ENCODE measurements around the gene MVB12B. TPM values are rescaled to one million over a fixed set of nuclear protein-coding genes. Genes with fewer than 3 reads are reported as not detected.

The MVB12B gene
- total RNA-seq, 1 donor from 2014 or later = 47.5 TPM

DNA sequence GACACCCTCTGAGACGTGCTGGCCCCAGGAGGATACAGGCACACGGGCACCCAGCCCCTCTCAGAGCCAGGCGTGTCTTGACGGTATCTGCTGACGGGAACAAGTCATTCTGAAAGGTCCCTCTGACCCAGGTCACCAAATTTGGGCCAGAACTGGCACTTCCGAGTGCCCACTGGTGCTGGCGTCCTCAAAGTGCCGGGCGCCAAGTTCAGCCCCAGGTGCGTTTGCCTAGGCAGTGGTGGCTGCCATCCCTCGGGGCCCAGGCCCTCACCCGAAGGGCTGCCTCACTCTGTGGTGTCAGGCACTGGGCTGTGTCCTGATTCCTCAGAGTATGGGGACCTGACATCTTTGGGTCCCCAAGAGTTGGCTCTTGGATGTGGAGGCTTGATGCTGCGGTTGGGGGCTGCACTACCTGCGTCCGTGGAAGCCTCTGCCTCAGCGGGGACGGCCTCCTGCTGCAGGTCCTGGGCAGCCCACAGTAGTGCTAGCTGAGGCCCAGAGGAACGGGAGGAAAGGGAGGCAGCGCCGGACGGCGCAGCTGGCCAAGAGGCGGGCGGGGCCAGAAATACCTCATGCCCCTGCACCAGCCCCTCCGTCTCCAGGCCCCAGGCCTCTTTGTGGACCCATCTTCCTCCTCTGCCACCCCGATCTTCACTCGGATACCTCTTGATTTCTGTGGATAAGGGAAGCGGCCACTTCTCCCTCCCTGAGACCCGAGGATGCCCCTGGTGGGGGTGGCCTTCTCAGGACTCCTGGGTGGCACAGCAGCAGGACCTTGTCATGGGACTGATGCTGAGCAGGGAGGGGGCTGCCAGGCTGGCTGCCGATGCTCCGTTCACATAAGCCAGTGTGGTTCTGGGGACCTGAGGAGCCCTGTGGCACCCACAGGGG, 177.7 kb downstream of the MVB12B start:
- ATAC-seq (no peak), DNase-seq (no peak)
- Histone ChIP-seq H3K36me3 (peaks cover 19% of the 10 kb centered on the region), H3K9me3 (no peaks in the 10 kb centered on the region), H3K4me1 (peaks cover 5% of the 10 kb centered on the region), H3K27me3 (no peaks in the 10 kb centered on the region), H3K27ac (no peak overlapping the region), H3K4me3 (no peak overlapping the region)
- intact Hi-C loops (cut with DNase I) = loop anchor here (5.0 kb wide), 1 partner anchor 53 kb away; no protein-coding TSS in a partner anchor
- TF ChIP-seq, protein P1, sequence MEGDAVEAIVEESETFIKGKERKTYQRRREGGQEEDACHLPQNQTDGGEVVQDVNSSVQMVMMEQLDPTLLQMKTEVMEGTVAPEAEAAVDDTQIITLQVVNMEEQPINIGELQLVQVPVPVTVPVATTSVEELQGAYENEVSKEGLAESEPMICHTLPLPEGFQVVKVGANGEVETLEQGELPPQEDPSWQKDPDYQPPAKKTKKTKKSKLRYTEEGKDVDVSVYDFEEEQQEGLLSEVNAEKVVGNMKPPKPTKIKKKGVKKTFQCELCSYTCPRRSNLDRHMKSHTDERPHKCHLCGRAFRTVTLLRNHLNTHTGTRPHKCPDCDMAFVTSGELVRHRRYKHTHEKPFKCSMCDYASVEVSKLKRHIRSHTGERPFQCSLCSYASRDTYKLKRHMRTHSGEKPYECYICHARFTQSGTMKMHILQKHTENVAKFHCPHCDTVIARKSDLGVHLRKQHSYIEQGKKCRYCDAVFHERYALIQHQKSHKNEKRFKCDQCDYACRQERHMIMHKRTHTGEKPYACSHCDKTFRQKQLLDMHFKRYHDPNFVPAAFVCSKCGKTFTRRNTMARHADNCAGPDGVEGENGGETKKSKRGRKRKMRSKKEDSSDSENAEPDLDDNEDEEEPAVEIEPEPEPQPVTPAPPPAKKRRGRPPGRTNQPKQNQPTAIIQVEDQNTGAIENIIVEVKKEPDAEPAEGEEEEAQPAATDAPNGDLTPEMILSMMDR (IDR thresholded peaks at IDR 0.05) = no peak

DNA sequence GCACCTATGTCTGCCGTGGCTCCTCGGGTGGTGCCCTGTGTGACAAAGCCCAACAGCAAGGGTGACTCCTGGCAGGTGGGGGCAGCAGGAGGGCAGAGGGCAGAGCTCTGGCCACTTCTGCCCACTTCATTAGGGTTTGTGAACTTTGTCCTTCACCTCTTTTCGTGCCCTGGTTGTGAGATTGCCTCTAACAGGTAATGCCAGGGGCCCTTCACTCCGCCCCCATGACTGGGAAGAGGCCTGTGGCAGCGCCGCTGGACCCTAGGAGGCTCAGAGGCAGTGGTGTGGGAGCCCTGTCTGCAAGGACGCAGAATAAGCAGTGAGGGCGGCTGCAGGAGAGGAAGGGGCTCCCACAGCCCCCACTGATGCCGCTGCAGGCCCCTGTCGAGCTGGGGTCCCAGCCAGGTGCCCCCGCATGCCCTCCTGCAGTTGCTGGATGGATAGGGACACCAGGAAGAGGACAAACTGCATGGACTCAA, 178.4 kb downstream of the MVB12B start:
- Histone ChIP-seq H3K27ac (no peak overlapping the region), H3K36me3 (peaks cover 19% of the 10 kb centered on the region), H3K4me1 (peaks cover under 1% of the 10 kb centered on the region), H3K27me3 (no peaks in the 10 kb centered on the region), H3K9me3 (no peaks in the 10 kb centered on the region), H3K4me3 (no peak overlapping the region)
- TF ChIP-seq, protein P1 (IDR thresholded peaks at IDR 0.05) = no peak
- ATAC-seq (no peak), DNase-seq (peak; percentile 55)
- intact Hi-C loops (cut with DNase I) = loop anchor here (5.0 kb wide), 1 partner anchor 52 kb away; no protein-coding TSS in a partner anchor

DNA sequence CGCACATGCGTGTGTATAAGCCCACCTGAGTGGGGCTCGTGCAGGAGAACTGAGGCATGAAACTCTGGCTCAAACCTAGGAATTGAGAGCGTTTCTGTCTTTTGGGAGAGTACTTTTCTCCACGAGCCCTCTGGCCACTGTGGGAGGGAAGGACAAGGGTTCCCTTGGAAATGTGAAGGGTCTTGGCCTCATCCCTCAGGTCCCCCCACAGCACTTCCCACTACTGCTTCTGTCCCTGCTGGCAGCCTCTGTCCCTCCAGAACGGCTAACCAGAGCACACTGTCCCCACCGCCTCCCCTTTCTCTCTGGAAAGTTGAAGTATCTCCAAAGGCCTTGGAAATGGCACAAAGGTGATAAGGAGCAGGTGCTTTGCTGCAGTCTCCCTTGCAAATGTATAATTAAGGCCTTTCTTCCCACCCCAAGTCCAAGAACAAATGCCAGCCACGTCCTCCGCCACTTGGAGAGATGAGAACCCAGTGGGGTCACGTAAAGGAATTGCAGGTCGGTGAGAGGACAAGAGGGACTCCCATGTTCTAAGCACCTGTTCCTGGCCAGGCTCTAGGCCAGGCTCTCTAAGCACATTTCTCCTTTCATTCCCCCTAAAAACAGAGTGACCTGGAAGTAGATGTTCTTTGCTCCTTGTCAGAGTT, 179.2 kb downstream of the MVB12B start:
- DNase-seq = no peak
- Histone ChIP-seq H3K4me3 (no peak overlapping the region), H3K27ac (no peak overlapping the region), H3K4me1 (no peaks in the 10 kb centered on the region), H3K36me3 (peaks cover 19% of the 10 kb centered on the region), H3K27me3 (no peaks in the 10 kb centered on the region), H3K9me3 (no peaks in the 10 kb centered on the region)
- intact Hi-C loops (cut with DNase I) = no loop called here
- no peak for ATAC-seq
- TF ChIP-seq, protein P1 (IDR thresholded peaks at IDR 0.05) = no peak

DNA sequence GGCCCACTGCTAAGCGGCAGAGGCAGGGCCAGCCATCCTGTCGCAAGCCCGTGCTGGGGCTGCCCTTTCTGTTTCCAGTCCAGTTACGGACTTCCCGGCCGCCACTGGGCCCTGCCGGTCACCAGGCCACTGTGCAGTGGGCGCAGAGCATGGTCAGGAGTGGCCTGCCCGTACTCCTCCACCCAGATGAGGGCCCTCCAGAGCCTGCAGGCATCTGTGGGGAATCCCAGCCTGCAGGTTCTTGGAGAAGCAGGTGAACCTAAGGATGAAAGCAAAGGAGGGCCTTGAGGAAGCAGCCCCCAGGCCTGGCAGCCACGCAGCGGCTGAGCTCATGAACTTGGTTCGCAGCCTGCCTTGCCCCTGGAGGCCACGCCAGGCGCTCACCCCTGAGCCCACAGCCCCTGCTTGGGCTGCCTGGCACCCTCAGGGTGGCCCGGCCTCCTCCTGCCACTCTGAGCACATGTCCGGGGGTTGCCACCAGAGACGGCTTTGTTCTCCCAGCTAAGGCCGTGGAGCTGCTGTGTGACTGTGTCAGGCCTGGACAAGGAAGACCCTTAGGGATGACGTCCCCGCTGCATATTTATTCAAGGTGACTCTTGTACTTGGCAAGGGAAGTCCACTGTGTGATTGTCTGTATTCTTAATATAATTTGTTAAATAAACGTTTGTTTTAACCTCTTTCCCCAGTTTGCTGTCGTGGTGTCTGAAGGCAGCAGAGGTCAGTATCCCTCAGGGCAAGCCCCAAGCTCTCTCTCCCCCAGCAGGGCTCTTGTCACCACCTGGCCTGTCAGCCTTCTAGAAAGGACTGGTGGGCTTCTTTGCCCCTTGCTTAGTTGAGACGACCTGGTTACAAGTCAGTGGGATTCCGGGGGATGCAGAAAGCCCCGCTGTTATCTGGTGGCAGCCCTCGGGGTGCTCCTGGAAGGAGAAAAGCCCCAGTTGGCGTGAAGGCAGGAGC, 180.0 kb downstream of the MVB12B start:
- TF ChIP-seq, protein P1 (IDR thresholded peaks at IDR 0.05) = no peak
- Histone ChIP-seq H3K27me3 (no peaks in the 10 kb centered on the region), H3K4me3 (no peak overlapping the region), H3K4me1 (no peaks in the 10 kb centered on the region), H3K9me3 (no peaks in the 10 kb centered on the region), H3K36me3 (peaks cover 19% of the 10 kb centered on the region), H3K27ac (no peak overlapping the region)
- intact Hi-C loops (cut with DNase I) = no loop called here
- ATAC-seq (peak; percentile 39), DNase-seq (peak; percentile 64)
